GM10847 (cell line): ENCODE results near the gene HNRNPDL.

Experiments
- POLR2A ChIP-seq: IDR thresholded peaks from 2 replicates; pipeline ENCODE4 v1.6.1; 2011; ENCODE audit not compliant: insufficient read length; ENCODE audit errors: extremely low read depth

Gene HNRNPDL

GRCh38 chr4:82430193-82430963 lies at the start of gene HNRNPDL, which contains the start of gene ENOPH1:
HNRNPDL (minus strand) TSS chr4:82430462; CDS start chr4:82429690, 772 bp downstream.
ENOPH1 (plus strand) TSS chr4:82430590; CDS start chr4:82430830, 240 bp downstream.
- peak; percentile 67 for TF ChIP-seq POLR2A

DNA sequence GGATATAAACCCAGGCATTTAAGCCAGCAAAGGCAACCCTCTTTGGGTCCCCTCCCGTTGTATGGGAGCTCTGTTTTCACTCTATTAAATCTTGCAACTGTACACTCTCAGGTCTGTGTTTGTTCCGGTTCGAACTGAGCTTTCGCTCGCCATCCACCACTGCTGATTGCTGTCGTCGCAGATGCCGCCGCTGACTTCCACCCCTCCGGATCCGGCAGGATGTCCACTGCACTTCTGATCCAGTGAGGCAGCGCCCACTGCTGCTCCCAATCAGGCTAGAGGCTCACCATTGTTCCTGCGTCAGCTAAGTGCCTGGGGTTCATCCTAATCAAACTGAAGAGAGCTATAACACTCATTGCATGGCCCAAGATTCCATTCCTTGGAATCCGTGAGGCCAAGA lies 49.3 kb upstream of the HNRNPDL start:
- TF ChIP-seq POLR2A, result no peak

- TF ChIP-seq POLR2A, result no peak
These were observed 43.4 kb upstream of the HNRNPDL start for GRCh38 chr4:82473621-82474164.

GRCh38 chr4:82469791-82470345 lies 39.6 kb upstream of the HNRNPDL start:
- TF ChIP-seq POLR2A, result no peak

GRCh38 chr4:82467471-82467870 lies 37.2 kb upstream of the HNRNPDL start:
- TF ChIP-seq POLR2A, result no peak

DNA sequence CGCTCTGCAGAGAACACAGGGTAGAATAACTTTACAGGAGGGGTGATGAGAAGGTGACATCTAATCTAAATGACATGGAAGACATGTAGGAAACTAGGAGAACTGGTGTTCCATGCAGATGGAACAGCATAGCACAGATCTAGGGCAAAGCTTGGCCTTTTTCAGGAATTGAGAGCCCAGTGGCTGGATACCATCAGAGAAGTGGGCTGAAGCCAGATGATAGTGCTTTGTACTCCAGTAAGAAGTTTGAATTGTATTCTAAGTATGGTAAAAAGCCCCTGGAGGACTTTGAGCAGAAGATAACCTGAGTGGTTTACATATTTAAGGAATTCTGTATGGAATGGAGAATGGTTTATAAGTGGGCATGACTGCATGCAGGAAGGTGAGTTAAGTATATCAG lies 33.0 kb upstream of the HNRNPDL start:
- TF ChIP-seq POLR2A, result no peak

DNA sequence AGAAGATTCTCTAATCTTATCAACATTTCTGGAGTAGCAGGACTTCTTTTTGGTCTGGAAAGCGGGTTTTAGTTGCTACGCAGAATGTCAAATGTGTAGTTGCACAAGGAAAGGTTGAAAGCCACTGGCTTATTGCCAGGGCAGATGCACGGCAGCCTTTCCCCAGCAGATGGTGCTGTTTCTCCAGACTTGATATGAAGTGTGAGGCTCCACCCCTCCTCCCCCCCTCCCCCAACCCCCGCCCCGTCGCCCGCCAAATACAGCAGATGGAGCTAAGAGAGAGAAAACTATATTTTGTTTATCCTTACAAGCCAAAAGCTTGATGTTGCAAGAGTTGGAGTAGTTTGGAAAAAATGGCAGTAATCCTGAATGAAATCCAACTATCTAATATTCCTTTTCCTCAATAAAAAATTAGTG lies 32.2 kb upstream of the HNRNPDL start:
- no peak for TF ChIP-seq POLR2A

DNA sequence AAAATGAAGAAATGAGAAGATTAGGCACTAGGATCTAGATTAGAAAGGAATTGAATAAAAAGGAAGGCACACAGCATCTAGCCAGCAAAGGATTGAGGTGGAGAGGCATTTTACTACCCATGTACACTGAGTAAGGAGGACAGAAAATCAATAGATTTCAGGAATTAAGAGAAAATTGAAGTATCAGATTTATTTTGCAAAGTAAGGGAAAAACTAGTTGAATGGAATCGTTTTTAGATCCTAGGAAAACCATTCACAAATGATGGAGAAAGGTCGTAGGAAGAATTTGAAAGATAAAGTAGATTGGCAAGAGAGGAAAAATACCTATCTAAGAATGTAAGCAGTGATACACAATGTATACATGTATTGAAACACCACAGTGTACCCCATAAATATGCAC lies 31.4 kb upstream of the HNRNPDL start:
- no peak for TF ChIP-seq POLR2A

- TF ChIP-seq POLR2A, result no peak
These were observed 28.5 kb upstream of the HNRNPDL start for GRCh38 chr4:82458729-82459128.

DNA sequence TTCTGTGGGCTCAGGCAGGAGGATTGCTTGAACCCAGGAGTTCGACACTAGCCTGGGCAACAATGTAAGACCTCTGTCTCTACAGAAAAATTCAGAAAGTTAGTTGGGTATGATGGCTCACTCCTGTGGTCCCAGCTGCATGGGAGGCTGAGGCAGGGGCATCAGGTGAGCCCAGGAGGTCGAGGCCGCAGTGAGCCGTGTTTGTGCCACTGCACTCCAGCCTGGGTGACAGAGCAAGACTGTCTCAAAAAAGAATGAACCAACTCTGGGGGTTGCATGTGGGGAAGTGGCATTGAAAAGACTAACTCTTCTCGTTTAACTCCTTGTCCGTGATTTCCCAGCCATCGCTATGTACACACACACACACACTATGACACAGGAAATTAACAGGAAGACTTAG lies 27.0 kb upstream of the HNRNPDL start:
- TF ChIP-seq POLR2A, result no peak

DNA sequence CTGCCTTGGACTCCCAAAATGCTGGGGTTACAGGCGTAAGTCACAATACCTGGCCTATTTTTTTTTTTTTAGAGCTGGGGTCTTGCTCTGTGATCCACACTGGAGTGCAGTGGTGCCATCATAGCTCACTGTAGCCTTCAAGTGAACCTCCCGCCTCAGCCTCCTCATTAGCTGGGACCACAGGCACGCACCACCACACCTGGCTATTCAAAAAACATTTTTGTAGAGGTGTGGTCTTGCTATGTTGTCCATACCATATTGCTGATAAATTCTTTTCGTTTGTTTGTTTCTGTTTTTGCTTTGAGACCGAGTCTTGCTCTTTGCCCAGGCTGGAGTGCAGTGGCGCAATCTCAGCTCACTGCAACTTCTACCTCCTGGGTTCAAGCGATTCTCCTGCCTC lies 21.8 kb upstream of the HNRNPDL start:
- TF ChIP-seq POLR2A, result no peak

DNA sequence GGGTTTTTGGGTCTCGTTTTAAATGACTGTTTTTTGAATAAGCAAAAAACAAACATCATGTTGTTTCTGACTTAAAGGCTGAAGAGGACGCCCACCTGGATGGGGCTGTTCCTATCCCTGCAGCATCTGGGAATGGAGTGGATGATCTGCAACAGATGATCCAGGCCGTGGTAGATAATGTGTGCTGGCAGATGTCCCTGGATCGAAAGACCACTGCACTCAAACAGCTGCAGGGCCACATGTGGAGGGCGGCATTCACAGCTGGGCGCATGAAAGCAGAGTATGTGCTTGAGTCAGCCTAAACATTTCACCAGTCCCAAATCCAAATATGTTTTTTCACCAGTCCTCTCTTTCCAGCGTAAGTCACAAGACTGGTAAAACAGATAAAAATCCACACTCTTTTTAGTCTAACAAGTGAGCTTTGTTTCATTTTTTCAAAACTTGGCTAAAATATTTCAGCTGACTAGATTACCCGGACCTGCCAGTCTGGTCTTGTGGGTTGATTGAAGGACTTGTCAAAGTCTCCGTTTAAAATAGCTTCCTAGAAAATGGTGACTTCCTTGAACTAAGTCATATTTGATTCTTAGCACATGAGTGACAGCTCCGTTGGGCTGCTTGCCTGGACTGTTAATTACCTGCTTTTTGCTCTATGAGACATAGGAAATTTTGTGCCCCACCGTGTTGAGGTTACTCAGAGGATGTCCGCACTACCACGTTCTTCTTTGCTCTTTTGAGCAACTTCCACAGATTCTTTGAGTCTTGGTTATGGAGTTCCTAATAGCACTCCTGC lies 20.9 kb upstream of the HNRNPDL start:
- no peak for TF ChIP-seq POLR2A

- TF ChIP-seq POLR2A, result no peak
These were observed 17.6 kb upstream of the HNRNPDL start for GRCh38 chr4:82447886-82448285.

GRCh38 chr4:82439088-82439487 lies 8.8 kb upstream of the HNRNPDL start:
- no peak for TF ChIP-seq POLR2A

GRCh38 chr4:82437285-82438005 lies 7.2 kb upstream of the HNRNPDL start:
- no peak for TF ChIP-seq POLR2A
